Adrenal gland (tissue), 12 donors: ENCODE results near the gene CALCB. TPM values are rescaled to one million over a fixed set of nuclear protein-coding genes. Genes with fewer than 3 reads are reported as not detected.
"Not testable (repeated sequence)": the region's sequence is repeated elsewhere in the genome, so short reads cannot be mapped to it uniquely, and the experiment has no call there.

Source experiments
- DNase-seq, 7 donors: peaks; one replicate each; pipeline ENCODE4 v3.0.0-alpha.2; 2019 to 2020
- H3K27ac ChIP-seq, 5 donors: fragments of 200-600 bp; sonication (generic) in 4 of 5; 1 replicate in 3 of 5; 2 replicates in 2 of 5; pipeline versions ENCODE4 v1.5.1 to v1.8.0; 2016 to 2020; ENCODE audit warnings: mild to moderate bottlenecking in 1 of 5
- H3K27me3 ChIP-seq: fragments of 200-600 bp; 2 replicates; pipeline ENCODE4 v1.8.0; 2021
- H3K36me3 ChIP-seq, 2 donors: fragments of 200-600 bp; replicated peaks in 1 of 2; 1 replicate in 1 of 2; 2 replicates in 1 of 2; pipeline versions ENCODE4 v1.5.1 to v1.8.0; 2018 to 2022
- H3K4me1 ChIP-seq, 2 donors: fragments of 200-600 bp; replicated peaks in 1 of 2; 1 replicate in 1 of 2; 2 replicates in 1 of 2; pipeline versions ENCODE4 v1.5.1 to v1.8.0; 2018 to 2021
- H3K4me3 ChIP-seq, 4 donors: fragments of 200-600 bp; sonication (generic) in 3 of 4; one replicate each; pipeline ENCODE4 v1.5.1; 2016 to 2018
- H3K9me3 ChIP-seq, 3 donors: fragments of 200-600 bp; sonication (generic) in 1 of 3; replicated peaks in 1 of 3; 1 replicate in 2 of 3; 2 replicates in 1 of 3; pipeline versions ENCODE4 v1.5.1 to v1.8.0; 2016 to 2021
- POLR2A ChIP-seq, 2 donors: fragments of 450-650 bp; IDR thresholded peaks; one replicate each; pipeline ENCODE4 v1.6.1; 2017; ENCODE audit warnings: antibody characterized with exemption in 2 of 2, mild to moderate bottlenecking in 2 of 2, moderate library complexity in 1 of 2
- WGBS, 4 donors: extraction: QIAGEN DNeasy Blood & Tissue Kit in 2 of 4; methylation state at CpG; one replicate each; pipeline versions ENCODE4 v1.1.5 to v1.1.7; 2013 to 2017; 5-methylcytosine and 5-hydroxymethylcytosine counted together
- intact Hi-C, 2 donors: fragments of 100-400 bp; cut with DNase I; formaldehyde crosslinking; loops; one replicate each; pipeline versions ENCODE4 v1.14.1 to v1.15.0; 2022 to 2023
- polyA plus RNA-seq, 3 donors: library from polyadenylated mRNA; stranded (reverse); fragments of 200-250 nt in 2 of 3; fragments of 350-450 nt in 1 of 3; fragmentation: Illumina TruSeq in 1 of 3; extraction: RNeasy Lipid Tissue Mini Kit (QIAGEN cat#74804) in 1 of 3; gene quantifications; one replicate each; pipeline ENCODE4 v1.2.3, GENCODE V29; 2013 to 2014
- total RNA-seq, 9 donors: library from RNA; depleted of rRNA in 4 of 9; stranded (reverse); fragments of >200 nt in 4 of 9; fragments of 120-200 nt in 1 of 9; fragmentation: NEBNext Ultra II Directional in 1 of 9; extraction: Animal tissue kit (Norgen Biotek cat#: 25700) in 1 of 9; gene quantifications; one replicate each; pipeline versions ENCODE4 v1.1.0 to v1.2.4, GENCODE V29; 2013 to 2023
- TF ChIP-seq, protein P1 (sequence below), 6 experiments: fragments of 450-650 bp in 4 of 6; fragments of 200-600 bp in 2 of 6; sonication (generic) in 1 of 6; IDR thresholded peaks; 1 replicate in 5 of 6; 2 replicates in 1 of 6; pipeline versions ENCODE4 v1.5.1 to v1.8.0; 2016 to 2021; ENCODE audit warnings: antibody characterized with exemption in 6 of 6, mild to moderate bottlenecking in 2 of 6, moderate library complexity in 1 of 6
- donor health status: healthy with polysubstance abuse.
- donor health status: Bipolar disorder and iron deficiency.
- donor health status: DM: yes; HTN: yes; CAD: no.
- donor health status: DM: no; HTN: no; CAD: no.
- donor health status: DM: no; HTN: no; CAD: no.
- donor health status: DM: yes; HTN: yes; CAD: no.

CALCB gene
- total and polyA plus RNA-seq, 12 donors: 0.07 to 0.28 (median 0.10) TPM; not detected in 8

- WGBS, 4 donors: 50 to 64% (median 61%) methylated on average over 2 of the region's 2 CpGs
- Histone ChIP-seq H3K27ac (no peak overlapping the region), H3K4me3 (no peak overlapping the region), H3K4me1 (no peaks in the 10 kb centered on the region), H3K9me3 (no peaks in the 10 kb centered on the region), H3K27me3 (no peaks in the 10 kb centered on the region), H3K36me3 (no peaks in the 10 kb centered on the region)
- intact Hi-C loops: no loop called here
- no peak for DNase-seq
- TF ChIP-seq, protein P1, sequence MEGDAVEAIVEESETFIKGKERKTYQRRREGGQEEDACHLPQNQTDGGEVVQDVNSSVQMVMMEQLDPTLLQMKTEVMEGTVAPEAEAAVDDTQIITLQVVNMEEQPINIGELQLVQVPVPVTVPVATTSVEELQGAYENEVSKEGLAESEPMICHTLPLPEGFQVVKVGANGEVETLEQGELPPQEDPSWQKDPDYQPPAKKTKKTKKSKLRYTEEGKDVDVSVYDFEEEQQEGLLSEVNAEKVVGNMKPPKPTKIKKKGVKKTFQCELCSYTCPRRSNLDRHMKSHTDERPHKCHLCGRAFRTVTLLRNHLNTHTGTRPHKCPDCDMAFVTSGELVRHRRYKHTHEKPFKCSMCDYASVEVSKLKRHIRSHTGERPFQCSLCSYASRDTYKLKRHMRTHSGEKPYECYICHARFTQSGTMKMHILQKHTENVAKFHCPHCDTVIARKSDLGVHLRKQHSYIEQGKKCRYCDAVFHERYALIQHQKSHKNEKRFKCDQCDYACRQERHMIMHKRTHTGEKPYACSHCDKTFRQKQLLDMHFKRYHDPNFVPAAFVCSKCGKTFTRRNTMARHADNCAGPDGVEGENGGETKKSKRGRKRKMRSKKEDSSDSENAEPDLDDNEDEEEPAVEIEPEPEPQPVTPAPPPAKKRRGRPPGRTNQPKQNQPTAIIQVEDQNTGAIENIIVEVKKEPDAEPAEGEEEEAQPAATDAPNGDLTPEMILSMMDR (IDR thresholded peaks at IDR 0.05): no peak
- TF ChIP-seq POLR2A (IDR thresholded peaks at IDR 0.05): no peak
These were observed 27.5 kb upstream of the CALCB start for GRCh38 chr11:15045891-15046290.

DNA sequence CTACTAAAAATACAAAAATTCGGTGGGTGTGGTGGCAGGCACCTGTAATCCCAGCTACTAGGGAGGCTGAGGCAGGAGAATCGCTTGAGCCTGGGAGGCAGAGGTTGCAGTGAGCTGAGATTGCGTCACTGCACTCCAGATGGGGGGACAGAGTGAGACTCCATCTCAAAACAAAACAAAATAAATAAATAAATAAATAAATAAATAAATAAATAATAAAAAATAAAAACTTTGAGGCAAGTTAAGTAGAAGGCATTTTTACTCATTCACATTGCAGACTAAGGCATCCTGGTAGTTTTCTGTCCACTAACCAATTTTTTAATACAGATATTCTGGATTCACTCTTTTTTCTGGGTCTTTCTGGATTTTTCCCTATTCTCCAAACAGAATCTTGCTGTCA is 26.7 kb upstream of the CALCB start:
- H3K4me3 ChIP-seq, H3K36me3 ChIP-seq, H3K9me3 ChIP-seq, H3K4me1 ChIP-seq, H3K27me3 ChIP-seq, H3K27ac ChIP-seq, intact Hi-C loops, DNase-seq: not testable (repeated sequence)
- 79 to 89% (median 84%) methylated on average over 3 of the region's 3 CpGs for WGBS, 4 donors

DNA sequence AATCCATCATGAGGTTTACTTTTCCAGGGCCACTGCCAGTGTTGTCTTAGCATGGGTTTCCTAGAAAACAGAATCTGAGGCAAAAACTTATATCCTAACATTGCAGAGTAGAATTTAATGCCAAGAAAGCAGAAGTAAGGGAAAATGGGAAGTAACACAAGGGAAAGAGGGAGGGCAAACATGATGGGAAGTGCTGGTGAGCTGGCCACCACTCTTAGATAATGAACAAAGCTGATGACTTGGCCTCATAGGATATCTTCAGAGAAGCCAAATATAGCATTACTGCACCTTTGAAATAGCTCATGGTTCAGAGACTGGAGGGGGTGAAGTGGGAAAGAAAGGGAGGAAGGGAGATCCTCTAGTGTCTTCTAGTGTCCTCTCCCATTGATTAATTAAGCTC is 24.8 kb upstream of the CALCB start:
- no peaks in the 10 kb centered on the region for H3K27me3 ChIP-seq
- DNase-seq: no peak
- no peaks in the 10 kb centered on the region for H3K4me1 ChIP-seq
- no peak overlapping the region for H3K4me3 ChIP-seq
- no peak overlapping the region for H3K27ac ChIP-seq
- no peaks in the 10 kb centered on the region for H3K36me3 ChIP-seq
- H3K9me3 ChIP-seq: no peaks in the 10 kb centered on the region
- no peak for TF ChIP-seq POLR2A (IDR thresholded peaks at IDR 0.05)
- TF ChIP-seq, protein P1 (IDR thresholded peaks at IDR 0.05): no peak
- intact Hi-C loops: no loop called here

GRCh38 chr11:15053191-15053685 is 20.2 kb upstream of the CALCB start:
- no peak for DNase-seq
- no peaks in the 10 kb centered on the region for H3K27me3 ChIP-seq
- intact Hi-C loops: no loop called here
- 57 to 70% (median 67%) methylated on average over 1 of the region's 1 CpG for WGBS, 4 donors
- no peaks in the 10 kb centered on the region for H3K4me1 ChIP-seq
- TF ChIP-seq, protein P1 (IDR thresholded peaks at IDR 0.05): no peak
- TF ChIP-seq POLR2A (IDR thresholded peaks at IDR 0.05): no peak
- no peak overlapping the region for H3K27ac ChIP-seq
- H3K4me3 ChIP-seq: no peak overlapping the region
- no peaks in the 10 kb centered on the region for H3K36me3 ChIP-seq
- no peaks in the 10 kb centered on the region for H3K9me3 ChIP-seq

GRCh38 chr11:15055620-15056356 is 17.6 kb upstream of the CALCB start:
- 48 to 65% (median 61%) methylated on average over 3 of the region's 3 CpGs for WGBS, 4 donors
- H3K4me1 ChIP-seq: no peaks in the 10 kb centered on the region
- TF ChIP-seq, protein P1 (IDR thresholded peaks at IDR 0.05): no peak
- no peak for TF ChIP-seq POLR2A (IDR thresholded peaks at IDR 0.05)
- H3K27me3 ChIP-seq: no peaks in the 10 kb centered on the region
- no peaks in the 10 kb centered on the region for H3K9me3 ChIP-seq
- intact Hi-C loops: no loop called here
- DNase-seq: no peak
- no peaks in the 10 kb centered on the region for H3K36me3 ChIP-seq
- H3K4me3 ChIP-seq: no peak overlapping the region
- H3K27ac ChIP-seq: no peak overlapping the region
